ENCODE measurements around the gene PARP16.

PARP16 gene

GRCh38 chr15:65248511-65249255, 38.0 kb downstream of the PARP16 start:
- no peaks in the 10 kb centered on the region for H3K9me3 ChIP-seq (ENCODE audit: insufficient read depth, low read depth, low read length)
- TF ChIP-seq CTCF (conservative IDR thresholded peaks at IDR 0.05; ENCODE audit: low read length) (no peak), EZH2phosphoT487 (IDR thresholded peaks at IDR 0.05; ENCODE audit: borderline replicate concordance) (no peak)
- H3K4me3 ChIP-seq (ENCODE audit: low read length, poor library complexity, severe bottlenecking): no peak overlapping the region
- H3K4me2 ChIP-seq (ENCODE audit: low read depth, low read length, poor library complexity, severe bottlenecking): no peak overlapping the region
- no peak overlapping the region for H2AFZ ChIP-seq (ENCODE audit: low read length)
- H3K36me3 ChIP-seq (ENCODE audit: insufficient read depth, low read length): peaks cover 2% of the 10 kb centered on the region; the same call in 1 of the 2 replicates
- no peaks in the 10 kb centered on the region for H3K9me2 ChIP-seq (replicated peaks; ENCODE audit: low read depth, low read length)
- H3K79me2 ChIP-seq (ENCODE audit: insufficient read depth, low read length): no peaks in the 10 kb centered on the region
- no peaks in the 10 kb centered on the region for H3K27me3 ChIP-seq (ENCODE audit: insufficient read depth, low read length, poor library complexity, severe bottlenecking)
- no peaks in the 10 kb centered on the region for H3F3A ChIP-seq (ENCODE audit: low read depth)
- H3K9ac ChIP-seq (ENCODE audit: low read depth, low read length, poor library complexity, severe bottlenecking): no peak overlapping the region
- H3K4me1 ChIP-seq (ENCODE audit: insufficient read depth, low read length, poor library complexity, severe bottlenecking): no peaks in the 10 kb centered on the region
- H4K20me1 ChIP-seq (ENCODE audit: insufficient read depth, low read length, poor library complexity, severe bottlenecking): no peaks in the 10 kb centered on the region

GRCh38 chr15:65246939-65247338, 39.7 kb downstream of the PARP16 start:
- no peak for TF ChIP-seq CTCF (conservative IDR thresholded peaks at IDR 0.05; ENCODE audit: low read length)
- no peak for TF ChIP-seq EZH2phosphoT487 (IDR thresholded peaks at IDR 0.05; ENCODE audit: borderline replicate concordance)
- H3K4me3 ChIP-seq (ENCODE audit: low read length, poor library complexity, severe bottlenecking): no peak overlapping the region

GRCh38 chr15:65246026-65246714, 40.5 kb downstream of the PARP16 start:
- Histone ChIP-seq H3K4me2 (ENCODE audit: low read depth, low read length, poor library complexity, severe bottlenecking) (no peak overlapping the region), H3K79me2 (ENCODE audit: insufficient read depth, low read length) (no peaks in the 10 kb centered on the region), H3F3A (ENCODE audit: low read depth) (no peaks in the 10 kb centered on the region), H3K9me3 (ENCODE audit: insufficient read depth, low read depth, low read length) (no peaks in the 10 kb centered on the region), H4K20me1 (ENCODE audit: insufficient read depth, low read length, poor library complexity, severe bottlenecking) (no peaks in the 10 kb centered on the region), H3K36me3 (ENCODE audit: insufficient read depth, low read length) (peaks cover 2% of the 10 kb centered on the region; the same call in 1 of the 2 replicates), H3K4me3 (ENCODE audit: low read length, poor library complexity, severe bottlenecking) (no peak overlapping the region), H3K9ac (ENCODE audit: low read depth, low read length, poor library complexity, severe bottlenecking) (no peak overlapping the region), H3K9me2 (replicated peaks; ENCODE audit: low read depth, low read length) (no peaks in the 10 kb centered on the region), H2AFZ (ENCODE audit: low read length) (no peak overlapping the region), H3K27me3 (ENCODE audit: insufficient read depth, low read length, poor library complexity, severe bottlenecking) (no peaks in the 10 kb centered on the region), H3K4me1 (ENCODE audit: insufficient read depth, low read length, poor library complexity, severe bottlenecking) (no peaks in the 10 kb centered on the region)
- no peak for TF ChIP-seq EZH2phosphoT487 (IDR thresholded peaks at IDR 0.05; ENCODE audit: borderline replicate concordance)
- no peak for TF ChIP-seq CTCF (conservative IDR thresholded peaks at IDR 0.05; ENCODE audit: low read length)

More at GRCh38 chr15:65246939-65247338, 39.7 kb downstream of the PARP16 start:
- peaks cover 2% of the 10 kb centered on the region; the same call in 1 of the 2 replicates for H3K36me3 ChIP-seq (ENCODE audit: insufficient read depth, low read length)
- H3K79me2 ChIP-seq (ENCODE audit: insufficient read depth, low read length): no peaks in the 10 kb centered on the region
- no peaks in the 10 kb centered on the region for H3K4me1 ChIP-seq (ENCODE audit: insufficient read depth, low read length, poor library complexity, severe bottlenecking)
- no peak overlapping the region for H3K9ac ChIP-seq (ENCODE audit: low read depth, low read length, poor library complexity, severe bottlenecking)
- H3K9me3 ChIP-seq (ENCODE audit: insufficient read depth, low read depth, low read length): no peaks in the 10 kb centered on the region
- no peaks in the 10 kb centered on the region for H3K27me3 ChIP-seq (ENCODE audit: insufficient read depth, low read length, poor library complexity, severe bottlenecking)
- H3F3A ChIP-seq (ENCODE audit: low read depth): no peaks in the 10 kb centered on the region
- no peaks in the 10 kb centered on the region for H3K9me2 ChIP-seq (replicated peaks; ENCODE audit: low read depth, low read length)
- H2AFZ ChIP-seq (ENCODE audit: low read length): no peak overlapping the region
- no peak overlapping the region for H3K4me2 ChIP-seq (ENCODE audit: low read depth, low read length, poor library complexity, severe bottlenecking)
- H4K20me1 ChIP-seq (ENCODE audit: insufficient read depth, low read length, poor library complexity, severe bottlenecking): no peaks in the 10 kb centered on the region

Data from Loucy (cell line).